Measurements from ENCODE around the gene HDAC9. TPM values are rescaled to one million over a fixed set of nuclear protein-coding genes. Genes with fewer than 3 reads are reported as not detected.

The HDAC9 gene
- total RNA-seq, 1 experiment from 2014 or later: 7.7 TPM

DNA sequence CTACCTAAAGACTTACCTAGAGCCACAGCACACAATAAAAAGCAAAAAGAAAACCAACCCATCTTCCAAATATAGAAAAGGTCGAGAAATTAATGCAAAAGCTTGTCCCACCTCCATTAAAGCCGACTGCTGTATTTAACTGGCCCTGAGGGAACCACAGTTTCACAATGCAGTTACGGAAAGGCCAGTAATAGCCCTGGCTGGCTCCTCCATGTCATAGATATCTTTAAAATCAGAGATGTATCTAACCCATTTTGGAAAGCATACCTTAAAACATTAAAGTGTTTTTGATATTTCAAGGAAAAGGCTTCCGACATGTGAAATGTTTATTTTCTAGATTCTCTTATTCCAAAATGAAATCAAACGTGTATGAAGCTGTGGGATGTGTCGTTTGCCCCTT is 23.0 kb downstream of the HDAC9 start:
- H3K4me1 ChIP-seq (ENCODE audit: insufficient read depth, low read length): peaks cover 2% of the 10 kb centered on the region; the same call in 1 of the 2 replicates
- H2BK15ac ChIP-seq (ENCODE audit: low read depth, low read length): no peak overlapping the region
- H2BK120ac ChIP-seq (ENCODE audit: low read depth, low read length, poor library complexity, severe bottlenecking): no peak overlapping the region
- WGBS (ENCODE audit: extremely low coverage, insufficient read length, low lambda C conversion rate): no CpG with 5 or more reads among the region's 6 CpGs
- no peak overlapping the region for H4K5ac ChIP-seq (ENCODE audit: insufficient read length, low read depth, low read length)
- H3K4ac ChIP-seq (ENCODE audit: low read depth, low read length): no peak overlapping the region
- no peak overlapping the region for H3K14ac ChIP-seq (ENCODE audit: insufficient read depth, low read length)
- H2BK12ac ChIP-seq (ENCODE audit: insufficient read length, low read depth, low read length): no peak overlapping the region
- TF ChIP-seq, protein P1, sequence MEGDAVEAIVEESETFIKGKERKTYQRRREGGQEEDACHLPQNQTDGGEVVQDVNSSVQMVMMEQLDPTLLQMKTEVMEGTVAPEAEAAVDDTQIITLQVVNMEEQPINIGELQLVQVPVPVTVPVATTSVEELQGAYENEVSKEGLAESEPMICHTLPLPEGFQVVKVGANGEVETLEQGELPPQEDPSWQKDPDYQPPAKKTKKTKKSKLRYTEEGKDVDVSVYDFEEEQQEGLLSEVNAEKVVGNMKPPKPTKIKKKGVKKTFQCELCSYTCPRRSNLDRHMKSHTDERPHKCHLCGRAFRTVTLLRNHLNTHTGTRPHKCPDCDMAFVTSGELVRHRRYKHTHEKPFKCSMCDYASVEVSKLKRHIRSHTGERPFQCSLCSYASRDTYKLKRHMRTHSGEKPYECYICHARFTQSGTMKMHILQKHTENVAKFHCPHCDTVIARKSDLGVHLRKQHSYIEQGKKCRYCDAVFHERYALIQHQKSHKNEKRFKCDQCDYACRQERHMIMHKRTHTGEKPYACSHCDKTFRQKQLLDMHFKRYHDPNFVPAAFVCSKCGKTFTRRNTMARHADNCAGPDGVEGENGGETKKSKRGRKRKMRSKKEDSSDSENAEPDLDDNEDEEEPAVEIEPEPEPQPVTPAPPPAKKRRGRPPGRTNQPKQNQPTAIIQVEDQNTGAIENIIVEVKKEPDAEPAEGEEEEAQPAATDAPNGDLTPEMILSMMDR (conservative IDR thresholded peaks at IDR 0.05): no peak
- no peaks in the 10 kb centered on the region for H3K27me3 ChIP-seq (ENCODE audit: insufficient read depth, low read length)
- H3K79me1 ChIP-seq (ENCODE audit: insufficient read depth, low read depth, low read length, poor library complexity, severe bottlenecking): no peaks in the 10 kb centered on the region
- H3K9ac ChIP-seq (ENCODE audit: extremely low read depth, insufficient read length, low read length): no peak overlapping the region
- Mint-ChIP-seq H3K4me1 (peaks cover 14 to 27% of the 10 kb centered on the region in 2 experiments), H3K4me3 (no peak overlapping the region), H3K36me3 (ENCODE audit: insufficient read depth in 1 of 3, low read depth in 3 of 3) (no peaks in the 10 kb centered on the region; a peak in 1 of 7 replicates), H3K9me3 (no peaks in the 10 kb centered on the region), H3K27ac (no peak overlapping the region), H3K27me3 (ENCODE audit: low read depth) (no peaks in the 10 kb centered on the region)
- H3K18ac ChIP-seq (ENCODE audit: insufficient read length, low read depth, low read length): no peak overlapping the region
- DNase-seq: no peak
- no peak overlapping the region for H4K8ac ChIP-seq (replicated peaks; ENCODE audit: insufficient read length, low read depth, low read length)
- H2AFZ ChIP-seq (ENCODE audit: low read length): no peak overlapping the region
- no peak overlapping the region for H3K27ac ChIP-seq (ENCODE audit: insufficient read length, low read depth, low read length)
- no peak overlapping the region for H2AK5ac ChIP-seq (ENCODE audit: insufficient read length, low read length)
- no peak overlapping the region for H3T11ph ChIP-seq (ENCODE audit: low read length)
- no peaks in the 10 kb centered on the region for H3K23me2 ChIP-seq (ENCODE audit: insufficient read length, low read depth, low read length, poor library complexity, severe bottlenecking)
- no peak overlapping the region for H4K91ac ChIP-seq (ENCODE audit: insufficient read length, low read depth, low read length)
- H3K4me2 ChIP-seq (ENCODE audit: insufficient read depth, insufficient read length, low read length): no peak overlapping the region
- no peaks in the 10 kb centered on the region for H3K79me2 ChIP-seq (ENCODE audit: insufficient read depth, low read length)
- no peak overlapping the region for H3K23ac ChIP-seq (ENCODE audit: insufficient read length, low read depth, low read length)
- H3K9me3 ChIP-seq (ENCODE audit: control insufficient read depth, low read depth, low read length): no peaks in the 10 kb centered on the region
- no peaks in the 10 kb centered on the region for H4K20me1 ChIP-seq (ENCODE audit: control insufficient read depth, insufficient read depth, insufficient read length)
- no peak overlapping the region for H3K56ac ChIP-seq (ENCODE audit: insufficient read length, low read depth, low read length)
- no peak overlapping the region for H2BK5ac ChIP-seq (ENCODE audit: insufficient read length, low read length)
- H2BK20ac ChIP-seq (ENCODE audit: low read depth, low read length, poor library complexity, severe bottlenecking): no peak overlapping the region

Measured in H9 (cell line).